Stimulated activated naive CD8-positive, alpha-beta T cell treated with anti-CD3 and anti-CD28 coated beads, Interleukin-15, amount 100 ng/mL, for 72 hours (primary cell): Measurements from ENCODE around the gene MPL.

ENCODE experiments used
- ATAC-seq: fragments of 150-1000 bp; cut with Tn5 transposase; 2 replicates; pipeline ENCODE4 v1.10.0; 2021; ENCODE audit warnings: mild to moderate bottlenecking, moderate library complexity
- DNase-seq, 2 donors: peaks; one replicate each; pipeline ENCODE4 v3.0.0; 2021 to 2022
- H3K27ac Mint-ChIP-seq, 2 donors: one replicate each; pipeline ENCODE4 v1.8.0; 2022; ENCODE audit warnings: mild to moderate bottlenecking in 2 of 2, mixed read lengths in 2 of 2, moderate library complexity in 2 of 2
- H3K27me3 Mint-ChIP-seq: one replicate; pipeline ENCODE4 v1.8.0; 2022; ENCODE audit warnings: mixed read lengths
- H3K4me1 Mint-ChIP-seq: one replicate; pipeline ENCODE4 v1.8.0; 2022; ENCODE audit warnings: mild to moderate bottlenecking, mixed read lengths
- H3K4me3 Mint-ChIP-seq, 2 donors: one replicate each; pipeline ENCODE4 v1.8.0; 2022; ENCODE audit warnings: mild to moderate bottlenecking in 2 of 2, mixed read lengths in 2 of 2, moderate library complexity in 1 of 2
- H3K9me3 Mint-ChIP-seq, 2 donors: one replicate each; pipeline ENCODE4 v1.8.0; 2022; ENCODE audit warnings: mixed read lengths in 2 of 2

MPL gene

DNA sequence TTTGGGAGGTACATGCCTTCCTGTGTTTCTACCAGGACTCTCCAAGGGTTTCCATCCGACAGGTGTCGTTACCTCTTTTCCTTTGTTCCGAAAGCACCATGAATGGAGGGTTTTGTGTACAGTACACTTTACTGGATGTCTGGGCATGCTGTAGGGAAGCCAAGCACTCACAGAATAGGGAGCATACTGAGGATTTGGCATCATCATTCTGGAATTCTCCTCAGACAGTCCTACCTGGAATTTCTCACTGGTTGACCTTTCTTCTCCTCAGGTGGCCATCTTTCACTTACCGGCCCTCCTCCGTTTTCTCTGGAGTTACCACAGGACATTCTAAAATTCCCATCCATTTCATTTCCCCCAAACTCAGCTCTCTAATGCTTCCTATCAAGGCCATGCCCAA lies 5.9 kb upstream of the MPL start:
- peaks cover 23% of the 10 kb centered on the region for H3K4me1 Mint-ChIP-seq
- DNase-seq (no peak), ATAC-seq (no peak)
- no peak overlapping the region for H3K4me3 Mint-ChIP-seq
- no peaks in the 10 kb centered on the region for H3K27me3 Mint-ChIP-seq
- no peak overlapping the region for H3K27ac Mint-ChIP-seq
- H3K9me3 Mint-ChIP-seq = peaks cover 0 to 11% of the 10 kb centered on the region in 2 donors

DNA sequence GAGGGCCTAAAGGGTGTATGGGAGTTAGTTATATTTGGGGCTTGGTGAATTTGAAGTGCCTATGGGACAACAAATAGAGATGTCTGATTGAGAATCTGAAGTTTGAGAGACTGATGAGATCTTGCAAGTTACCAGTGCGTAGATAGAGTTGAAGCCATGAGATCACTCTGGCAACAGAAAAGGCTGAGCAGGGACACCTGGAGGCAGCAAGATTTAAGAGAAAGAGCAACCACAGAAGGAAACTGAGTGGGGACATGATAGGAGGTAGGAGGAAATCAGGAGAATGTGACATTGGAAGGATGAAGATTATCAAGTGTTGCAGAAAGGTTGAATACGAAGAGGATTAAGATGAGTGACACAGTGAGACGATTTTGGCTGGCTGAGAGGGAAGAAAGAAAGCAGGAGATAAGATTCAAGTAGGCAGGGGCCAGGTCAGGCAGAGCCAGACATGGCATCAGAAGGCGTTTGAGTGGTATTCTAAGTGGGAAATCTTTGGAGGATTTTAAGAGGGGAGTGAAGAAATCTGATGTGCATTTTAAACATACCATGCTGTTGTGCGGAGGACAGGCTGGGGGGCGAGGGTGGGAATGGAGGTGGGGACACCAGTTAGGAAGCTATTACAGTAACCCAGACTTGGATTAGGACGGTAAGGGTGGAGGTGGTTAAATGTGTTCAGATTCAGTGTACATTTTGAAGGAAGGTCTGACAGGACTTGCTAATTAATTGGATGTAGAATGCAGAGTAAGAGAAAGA lies 3.0 kb upstream of the MPL start:
- Mint-ChIP-seq H3K4me1 (peaks cover 13% of the 10 kb centered on the region), H3K4me3 (no peak overlapping the region), H3K27ac (peak overlapping the region in 1 of 2 donors; percentile 28), H3K27me3 (no peaks in the 10 kb centered on the region), H3K9me3 (no peaks in the 10 kb centered on the region)
- DNase-seq = no peak
- no peak for ATAC-seq

DNA sequence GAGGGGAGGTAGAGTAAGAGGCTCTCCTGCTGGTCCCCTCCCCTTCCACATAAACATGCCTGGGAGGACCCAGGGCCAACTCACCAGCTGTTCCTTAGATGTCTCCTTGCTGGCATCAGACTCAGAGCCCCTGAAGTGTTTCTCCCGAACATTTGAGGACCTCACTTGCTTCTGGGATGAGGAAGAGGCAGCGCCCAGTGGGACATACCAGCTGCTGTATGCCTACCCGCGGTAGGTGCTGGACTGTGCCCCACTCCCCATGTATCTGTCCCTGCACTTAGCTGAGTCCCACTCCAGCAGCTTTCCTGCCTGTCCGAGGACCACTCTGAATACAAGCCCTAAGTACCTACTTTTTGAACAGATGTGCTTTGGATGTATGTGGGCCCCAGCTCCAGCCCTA lies 383 bp downstream of the MPL start:
- DNase-seq (no peak), ATAC-seq (no peak)
- Mint-ChIP-seq H3K4me1 (no peaks in the 10 kb centered on the region), H3K4me3 (no peak overlapping the region), H3K27me3 (no peaks in the 10 kb centered on the region), H3K27ac (peak overlapping the region in 1 of 2 donors; percentile 29), H3K9me3 (no peaks in the 10 kb centered on the region)

DNA sequence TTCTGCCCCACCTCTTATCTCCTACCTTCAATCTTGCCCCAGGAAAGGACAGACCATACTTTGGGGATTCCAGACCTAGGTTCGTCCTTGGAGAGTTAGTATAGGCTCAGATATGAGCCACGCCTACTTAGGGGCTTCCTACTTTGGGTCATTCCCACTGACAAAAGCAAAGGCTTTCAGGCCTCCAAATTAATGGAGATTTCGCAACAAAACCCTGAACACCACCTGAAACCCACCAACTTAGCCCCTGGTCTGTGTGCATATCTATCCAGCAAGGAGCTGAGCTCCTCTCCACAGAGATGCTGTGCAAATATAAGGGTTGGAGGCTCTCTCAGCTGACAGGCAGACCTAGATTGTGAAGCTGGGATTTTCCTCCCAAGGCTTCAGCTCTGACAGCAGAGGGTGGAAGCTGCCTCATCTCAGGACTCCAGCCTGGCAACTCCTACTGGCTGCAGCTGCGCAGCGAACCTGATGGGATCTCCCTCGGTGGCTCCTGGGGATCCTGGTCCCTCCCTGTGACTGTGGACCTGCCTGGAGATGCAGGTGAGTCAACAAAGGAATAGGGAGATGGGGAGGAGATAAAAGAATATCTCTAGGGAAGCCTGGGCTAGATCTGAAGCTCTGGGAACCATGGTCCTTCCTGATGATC lies 2.1 kb downstream of the MPL start:
- Mint-ChIP-seq H3K9me3 (no peaks in the 10 kb centered on the region), H3K27me3 (no peaks in the 10 kb centered on the region)
- no peak for ATAC-seq

DNA sequence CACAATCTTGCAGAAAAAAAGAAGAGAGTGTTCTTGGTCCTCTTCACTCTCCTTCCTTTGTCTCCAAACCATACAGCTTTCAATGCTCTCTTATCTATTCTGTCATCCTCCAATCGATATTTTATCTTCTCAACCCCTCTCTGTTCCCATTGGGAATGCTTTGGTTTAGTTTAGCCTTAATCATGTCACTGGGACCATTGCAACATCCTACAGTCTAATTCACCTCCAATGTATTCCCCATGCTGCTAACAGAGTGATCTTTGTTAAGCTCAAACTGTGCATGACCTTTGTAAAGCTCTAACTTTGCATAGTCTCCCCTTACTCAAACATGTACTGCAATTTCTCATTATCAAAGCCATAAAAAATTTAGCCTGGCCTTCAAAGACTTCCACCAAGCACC lies 2.9 kb downstream of the MPL start:
- Mint-ChIP-seq H3K9me3 (no peaks in the 10 kb centered on the region), H3K27ac (no peak overlapping the region), H3K27me3 (no peaks in the 10 kb centered on the region), H3K4me1 (no peaks in the 10 kb centered on the region), H3K4me3 (no peak overlapping the region)
- DNase-seq (no peak), ATAC-seq (no peak)

More for the DNA sequence above, 2.1 kb downstream of the MPL start:
- H3K4me1 Mint-ChIP-seq = no peaks in the 10 kb centered on the region
- H3K27ac Mint-ChIP-seq = no peak overlapping the region
- no peak overlapping the region for H3K4me3 Mint-ChIP-seq
- no peak for DNase-seq

DNA sequence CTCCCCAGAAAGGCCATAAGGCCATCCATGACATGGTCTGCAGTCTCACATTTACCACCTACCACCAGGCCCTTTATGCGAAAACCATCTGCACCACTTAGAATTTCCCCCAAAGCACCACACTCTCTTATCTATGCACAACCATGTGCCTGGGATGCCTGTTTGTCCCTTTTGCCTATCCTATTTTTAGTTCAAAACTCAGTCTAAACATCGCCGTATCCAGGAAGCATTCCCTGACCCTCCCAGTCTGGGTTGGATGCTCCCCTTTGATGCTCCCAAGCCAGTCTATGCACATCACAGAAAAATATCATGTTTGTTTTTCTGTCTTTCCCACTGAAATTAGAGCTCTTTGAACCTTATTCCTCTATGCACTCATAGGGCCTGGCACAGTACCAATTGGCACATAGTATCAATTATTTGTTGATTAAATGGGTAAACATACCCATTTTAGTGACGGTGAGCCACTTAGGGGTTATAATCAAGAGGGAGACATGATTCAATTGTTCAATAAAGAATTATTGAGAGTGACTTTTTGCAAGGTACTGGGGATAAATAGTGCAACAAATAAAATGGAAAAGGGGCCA lies 6.7 kb downstream of the MPL start:
- Mint-ChIP-seq H3K4me3 (no peak overlapping the region), H3K27ac (no peak overlapping the region), H3K4me1 (peaks cover 8% of the 10 kb centered on the region), H3K9me3 (no peaks in the 10 kb centered on the region), H3K27me3 (no peaks in the 10 kb centered on the region)
- ATAC-seq (no peak), DNase-seq (no peak)

DNA sequence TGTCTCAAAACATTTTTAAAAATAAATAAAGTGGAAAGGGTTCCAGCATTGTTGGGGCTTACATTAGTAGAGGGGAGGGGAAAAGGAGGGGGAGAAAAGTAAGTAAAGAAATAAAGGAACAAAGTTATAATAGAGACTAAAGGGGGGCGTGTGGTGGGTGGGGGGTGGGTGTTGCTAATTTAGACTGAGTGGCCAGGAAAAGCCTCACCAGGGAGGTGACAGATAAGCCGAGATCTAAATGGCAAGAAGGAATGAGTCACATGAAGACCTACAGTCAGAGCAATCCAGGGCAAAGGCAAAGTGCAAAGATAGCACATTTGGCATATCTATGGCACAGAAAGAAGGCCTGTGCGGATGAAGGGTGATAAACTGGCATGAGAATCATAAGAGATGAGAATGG lies 7.5 kb downstream of the MPL start:
- Mint-ChIP-seq H3K4me1 (peaks cover 15% of the 10 kb centered on the region), H3K9me3 (no peaks in the 10 kb centered on the region), H3K27me3 (no peaks in the 10 kb centered on the region), H3K4me3 (no peak overlapping the region), H3K27ac (no peak overlapping the region)
- ATAC-seq (no peak), DNase-seq (no peak)

DNA sequence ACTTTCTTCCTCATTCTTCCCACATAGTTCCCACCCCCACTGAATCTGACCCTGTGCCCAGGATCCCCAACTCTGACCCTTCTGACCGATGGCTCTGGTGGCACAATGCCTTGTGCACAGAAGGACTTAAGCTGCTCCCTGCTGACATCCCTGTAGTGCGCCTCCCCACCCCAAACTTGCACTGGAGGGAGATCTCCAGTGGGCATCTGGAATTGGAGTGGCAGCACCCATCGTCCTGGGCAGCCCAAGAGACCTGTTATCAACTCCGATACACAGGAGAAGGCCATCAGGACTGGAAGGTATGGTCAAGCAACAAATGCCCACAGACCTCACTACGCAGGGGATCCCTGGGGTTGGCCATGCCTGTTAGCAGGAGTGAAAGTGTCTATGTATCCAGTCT lies 9.0 kb downstream of the MPL start:
- no peak overlapping the region for H3K27ac Mint-ChIP-seq
- no peak for ATAC-seq
- H3K4me3 Mint-ChIP-seq = no peak overlapping the region
- H3K9me3 Mint-ChIP-seq = no peaks in the 10 kb centered on the region
- peaks cover 16% of the 10 kb centered on the region for H3K4me1 Mint-ChIP-seq
- DNase-seq = no peak
- no peaks in the 10 kb centered on the region for H3K27me3 Mint-ChIP-seq

DNA sequence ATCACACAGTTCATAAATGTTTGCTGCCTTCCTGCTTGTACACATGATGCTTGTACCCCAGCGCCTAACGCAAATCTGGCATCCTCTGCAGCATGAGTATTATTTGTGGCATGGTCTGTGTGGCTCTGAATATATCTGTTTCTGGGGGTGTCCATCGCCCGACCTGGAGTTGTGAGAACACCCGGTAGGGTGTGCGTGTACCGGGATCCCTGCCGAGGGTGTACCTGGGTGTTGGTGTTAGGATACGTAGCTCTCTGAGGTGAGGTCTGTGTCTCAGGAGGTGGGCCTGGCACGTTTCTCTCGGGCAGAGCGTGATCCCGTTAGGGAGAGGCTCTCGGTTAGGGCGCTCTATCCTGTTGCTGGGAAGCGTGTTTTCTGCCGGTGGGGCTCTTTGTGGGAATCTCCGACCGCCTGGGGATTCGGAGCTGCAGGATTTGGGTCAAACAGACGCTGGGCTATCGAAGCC lies 10.8 kb downstream of the MPL start:
- Mint-ChIP-seq H3K27ac (no peak overlapping the region), H3K27me3 (no peaks in the 10 kb centered on the region), H3K4me1 (peaks cover 16% of the 10 kb centered on the region), H3K4me3 (peak overlapping the region; percentile 14 to 51), H3K9me3 (no peaks in the 10 kb centered on the region)
- DNase-seq (no peak), ATAC-seq (no peak)

DNA sequence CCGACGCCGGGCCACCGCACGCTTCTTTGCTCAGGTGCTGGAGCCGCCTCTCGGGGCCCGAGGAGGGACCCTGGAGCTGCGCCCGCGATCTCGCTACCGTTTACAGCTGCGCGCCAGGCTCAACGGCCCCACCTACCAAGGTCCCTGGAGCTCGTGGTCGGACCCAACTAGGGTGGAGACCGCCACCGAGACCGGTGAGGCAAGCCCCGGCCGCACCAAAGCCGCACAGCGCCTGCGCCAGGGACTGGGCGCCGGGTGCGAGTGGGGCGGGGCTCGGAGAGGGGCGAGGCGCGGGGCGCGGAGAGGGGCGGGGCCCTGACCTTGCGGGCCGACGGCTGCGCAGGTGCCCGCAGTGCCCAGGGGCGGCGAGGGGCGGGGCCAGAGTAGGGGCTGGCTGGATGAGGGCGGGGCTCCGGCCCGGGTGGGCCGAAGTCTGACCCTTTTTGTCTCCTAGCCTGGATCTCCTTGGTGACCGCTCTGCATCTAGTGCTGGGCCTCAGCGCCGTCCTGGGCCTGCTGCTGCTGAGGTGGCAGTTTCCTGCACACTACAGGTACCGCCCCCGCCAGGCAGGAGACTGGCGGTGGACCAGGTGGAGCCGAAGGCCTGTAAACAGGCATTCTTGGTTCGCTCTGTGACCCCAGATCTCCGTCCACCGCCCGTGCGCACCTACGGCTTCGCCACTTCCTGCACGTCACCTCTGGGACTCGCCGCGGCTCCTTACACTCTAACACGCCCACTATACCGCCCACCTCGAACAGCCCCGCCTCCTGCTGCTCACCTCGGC lies 11.4 kb downstream of the MPL start:
- Mint-ChIP-seq H3K27me3 (no peaks in the 10 kb centered on the region), H3K9me3 (no peaks in the 10 kb centered on the region), H3K27ac (peak overlapping the region; percentile 59 to 94), H3K4me1 (peaks cover 16% of the 10 kb centered on the region), H3K4me3 (peak overlapping the region; percentile 53 to 59)
- DNase-seq = peak; percentile 55 to 61
- ATAC-seq = peak; percentile 83

DNA sequence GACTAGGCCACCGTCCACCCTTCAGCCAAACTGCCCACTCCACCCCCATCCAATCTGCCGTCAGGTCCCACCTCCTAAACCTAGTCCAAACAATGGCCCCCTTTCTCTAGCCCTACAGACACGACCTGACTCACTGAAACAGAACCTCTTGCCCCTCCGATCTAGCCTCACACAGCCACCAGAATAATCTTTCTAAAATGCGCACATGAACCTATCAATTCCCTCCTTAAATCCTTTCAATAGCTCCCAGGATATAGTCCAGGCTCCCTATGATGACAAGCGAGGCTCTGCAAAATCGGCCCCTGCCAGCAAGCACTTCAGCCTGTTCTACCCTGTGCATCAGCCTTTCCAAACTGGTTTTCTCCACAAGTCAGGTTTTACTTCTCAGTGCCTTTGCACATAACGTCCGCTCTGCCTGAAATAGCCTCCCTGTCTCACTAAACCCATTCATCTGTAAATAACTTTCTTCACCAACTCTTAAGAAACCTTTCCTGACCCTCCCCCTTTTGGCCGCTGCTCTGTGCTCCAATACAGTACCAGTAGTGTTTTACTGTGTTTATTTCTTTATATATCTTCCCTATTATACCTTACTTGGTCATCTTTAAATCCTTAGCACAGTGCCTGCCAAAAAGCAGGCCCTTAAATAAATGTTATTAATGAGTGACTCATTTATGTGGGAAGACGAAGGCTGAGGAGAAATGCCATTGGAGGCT lies 12.1 kb downstream of the MPL start:
- DNase-seq (no peak), ATAC-seq (no peak)
- Mint-ChIP-seq H3K9me3 (no peaks in the 10 kb centered on the region), H3K4me1 (peaks cover 16% of the 10 kb centered on the region), H3K4me3 (peak overlapping the region; percentile 53 to 59), H3K27ac (peak overlapping the region; percentile 63 to 94), H3K27me3 (no peaks in the 10 kb centered on the region)

DNA sequence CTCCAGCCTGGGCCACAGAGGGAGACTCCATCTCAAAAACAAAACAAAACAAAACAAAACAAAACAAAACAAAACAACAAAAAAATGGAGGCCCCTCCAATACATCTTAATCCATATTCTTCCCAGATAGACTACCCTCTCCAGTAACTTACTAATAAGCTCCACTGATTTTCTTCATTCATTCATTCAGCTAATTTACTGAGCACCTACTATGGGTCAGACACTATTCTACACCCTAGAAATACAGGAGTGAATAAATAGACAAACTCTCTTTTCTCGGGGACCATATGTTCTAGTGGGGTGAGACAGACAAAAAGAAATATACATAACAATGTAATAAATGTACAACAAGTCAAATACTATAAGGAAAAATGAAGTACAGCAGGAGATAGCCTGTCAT lies 13.4 kb downstream of the MPL start:
- Mint-ChIP-seq H3K4me1 (peaks cover 16% of the 10 kb centered on the region), H3K27me3 (no peaks in the 10 kb centered on the region), H3K9me3 (no peaks in the 10 kb centered on the region), H3K4me3 (no peak overlapping the region), H3K27ac (peak overlapping the region in 1 of 2 donors; percentile 85)
- ATAC-seq (no peak), DNase-seq (no peak)

DNA sequence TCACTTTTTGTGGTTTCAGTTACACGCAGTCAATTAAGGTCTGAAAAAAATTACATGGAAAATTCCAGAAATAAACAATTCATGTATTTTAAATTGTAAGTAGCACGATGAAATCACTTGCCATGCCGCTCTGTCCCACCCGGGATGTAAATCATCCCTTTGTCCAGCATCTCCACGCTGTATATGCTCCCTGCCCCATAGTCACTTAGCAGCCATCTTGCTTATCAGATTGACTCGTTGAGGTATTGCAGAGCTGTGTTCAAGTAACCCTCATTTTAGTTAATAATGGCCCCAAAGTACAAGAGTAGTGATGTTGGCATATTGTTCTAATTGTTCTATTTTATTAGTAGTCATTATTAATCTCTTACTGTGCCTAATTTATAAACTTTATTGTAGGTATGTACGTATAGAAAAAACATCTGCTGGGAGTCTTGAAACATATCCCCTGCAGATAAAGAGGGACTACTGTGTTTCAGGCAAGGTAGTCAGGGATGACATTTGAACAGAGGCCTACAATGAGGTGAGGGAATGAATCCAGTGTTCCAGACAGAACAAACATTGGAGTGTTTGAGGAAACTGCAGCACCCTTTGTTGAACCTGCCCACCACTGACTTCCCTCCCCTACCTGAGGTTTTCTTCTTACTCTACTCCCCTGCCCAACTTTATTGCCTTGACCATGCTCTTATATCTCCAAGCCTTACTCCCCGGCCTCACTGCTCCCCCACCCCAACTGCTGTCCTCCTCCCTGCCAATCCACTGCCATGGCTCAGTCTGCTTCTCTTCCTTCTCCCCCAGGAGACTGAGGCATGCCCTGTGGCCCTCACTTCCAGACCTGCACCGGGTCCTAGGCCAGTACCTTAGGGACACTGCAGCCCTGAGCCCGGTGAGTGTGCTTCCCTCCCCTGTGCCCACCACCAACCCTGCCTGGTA lies 14.1 kb downstream of the MPL start:
- H3K4me1 Mint-ChIP-seq = peaks cover 16% of the 10 kb centered on the region
- no peaks in the 10 kb centered on the region for H3K9me3 Mint-ChIP-seq
- DNase-seq = no peak
- no peak overlapping the region for H3K27ac Mint-ChIP-seq
- H3K4me3 Mint-ChIP-seq = no peak overlapping the region
- no peaks in the 10 kb centered on the region for H3K27me3 Mint-ChIP-seq
- no peak for ATAC-seq

DNA sequence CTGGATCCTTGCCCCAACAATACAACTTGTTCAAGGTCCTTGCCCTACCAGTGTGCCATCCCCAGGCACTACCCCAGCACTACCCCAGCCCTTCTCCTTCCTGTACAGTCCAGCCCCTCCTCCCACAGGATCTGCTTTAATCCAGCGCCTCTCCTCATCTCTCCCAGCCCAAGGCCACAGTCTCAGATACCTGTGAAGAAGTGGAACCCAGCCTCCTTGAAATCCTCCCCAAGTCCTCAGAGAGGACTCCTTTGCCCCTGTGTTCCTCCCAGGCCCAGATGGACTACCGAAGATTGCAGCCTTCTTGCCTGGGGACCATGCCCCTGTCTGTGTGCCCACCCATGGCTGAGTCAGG lies 14.7 kb downstream of the MPL start:
- ATAC-seq (no peak), DNase-seq (no peak)
- H3K4me1 Mint-ChIP-seq = peaks cover 16% of the 10 kb centered on the region
- H3K9me3 Mint-ChIP-seq = no peaks in the 10 kb centered on the region
- no peak overlapping the region for H3K27ac Mint-ChIP-seq
- H3K27me3 Mint-ChIP-seq = no peaks in the 10 kb centered on the region
- no peak overlapping the region for H3K4me3 Mint-ChIP-seq
